Coronary artery (tissue), 2 donors: Measurements from ENCODE around the gene LRRC8D.

Experiments
- DNase-seq: peaks from one replicate; pipeline ENCODE4 v3.0.0-alpha.2; 2017; ENCODE audit warnings: low spot score
- H3K27ac ChIP-seq, 2 donors: fragments of 200-600 bp; sonication (generic); one replicate each; pipeline ENCODE4 v1.5.1; 2016 to 2019
- H3K4me3 ChIP-seq: fragments of 200-600 bp; sonication (generic); 2 replicates; pipeline ENCODE4 v1.5.1; 2016; ENCODE audit warnings: mild to moderate bottlenecking, moderate library complexity
- CTCF ChIP-seq: fragments of 200-600 bp; sonication (generic); IDR thresholded peaks from one replicate; pipeline ENCODE4 v1.5.1; 2019; ENCODE audit warnings: antibody characterized with exemption

The LRRC8D gene

GRCh38 chr1:89842567-89843272 is 21.9 kb downstream of the LRRC8D start:
- TF ChIP-seq CTCF, result no peak
- H3K4me3 ChIP-seq, result peak overlapping the region; percentile 95
- H3K27ac ChIP-seq, result peak overlapping the region in 1 of 2 donors; percentile 87
- DNase-seq, result no peak

- Histone ChIP-seq H3K4me3 (peak overlapping the region; percentile 95), H3K27ac (peak overlapping the region; percentile 49 to 87)
- TF ChIP-seq CTCF, result peak; percentile 68
- DNase-seq, result peak; percentile 77
These were observed 22.7 kb downstream of the LRRC8D start for GRCh38 chr1:89843273-89844130.

GRCh38 chr1:89844241-89844807 is 23.5 kb downstream of the LRRC8D start:
- DNase-seq, result no peak
- no peak for TF ChIP-seq CTCF
- Histone ChIP-seq H3K27ac (peak overlapping the region in 1 of 2 donors; percentile 87), H3K4me3 (peak overlapping the region; percentile 95)

- H3K4me3 ChIP-seq, result no peak overlapping the region
- TF ChIP-seq CTCF, result no peak
- no peak for DNase-seq
- H3K27ac ChIP-seq, result no peak overlapping the region
These were observed 24.0 kb downstream of the LRRC8D start for GRCh38 chr1:89844860-89845259.

GRCh38 chr1:89847191-89847729 is 26.4 kb downstream of the LRRC8D start:
- H3K4me3 ChIP-seq, result no peak overlapping the region
- DNase-seq, result no peak
- no peak overlapping the region for H3K27ac ChIP-seq
- TF ChIP-seq CTCF, result no peak

- no peak for DNase-seq
- TF ChIP-seq CTCF, result no peak
- Histone ChIP-seq H3K27ac (no peak overlapping the region), H3K4me3 (no peak overlapping the region)
These were observed 30.1 kb downstream of the LRRC8D start for GRCh38 chr1:89850844-89851415.
